Mesenchymal stem cell (in vitro differentiated cells and primary cell): ENCODE results near the gene POU4F1.

Experiments used
- DNase-seq: peaks from one replicate; pipeline ENCODE4 v3.0.0-alpha.2; 2013
- H2AFZ ChIP-seq: one replicate; pipeline ENCODE4 v1.6.1; 2013; ENCODE audit warnings: low read depth, mild to moderate bottlenecking, control low read depth, inconsistent platforms, low read length, moderate library complexity
- H2AK5ac ChIP-seq: 2 replicates; pipeline ENCODE4 v1.6.1; 2013; ENCODE audit warnings: low read length, moderate library complexity, mild to moderate bottlenecking, inconsistent platforms; ENCODE audit not compliant: severe bottlenecking
- H2BK120ac ChIP-seq: one replicate; pipeline ENCODE4 v1.6.1; 2013; ENCODE audit warnings: low read depth, mild to moderate bottlenecking, inconsistent platforms, low read length, moderate library complexity
- H2BK12ac ChIP-seq, 2 experiments: one replicate each; pipeline ENCODE4 v1.6.1; 2013; ENCODE audit warnings: inconsistent platforms in 2 of 2, low read length in 2 of 2, mild to moderate bottlenecking in 2 of 2, moderate library complexity in 2 of 2, control low read depth in 1 of 2
- H2BK15ac ChIP-seq: one replicate; pipeline ENCODE4 v1.6.1; 2013; ENCODE audit warnings: mild to moderate bottlenecking, low read depth, inconsistent platforms; ENCODE audit not compliant: poor library complexity, severe bottlenecking
- H2BK5ac ChIP-seq: 2 replicates; pipeline ENCODE4 v1.6.1; 2013; ENCODE audit warnings: low read depth, mild to moderate bottlenecking, low read length, control low read depth, inconsistent platforms; ENCODE audit not compliant: poor library complexity, severe bottlenecking
- H3K14ac ChIP-seq, 2 experiments: one replicate each; pipeline ENCODE4 v1.6.1; 2013; ENCODE audit warnings: inconsistent platforms in 2 of 2, low read length in 2 of 2, control low read depth in 1 of 2, mild to moderate bottlenecking in 1 of 2, moderate library complexity in 1 of 2
- H3K18ac ChIP-seq, 2 experiments: one replicate each; pipeline ENCODE4 v1.6.1; 2013; ENCODE audit warnings: inconsistent platforms in 2 of 2, low read length in 2 of 2, control low read depth in 1 of 2, low read depth in 1 of 2, mild to moderate bottlenecking in 1 of 2
- H3K23ac ChIP-seq, 2 experiments: one replicate each; pipeline ENCODE4 v1.6.1; 2013; ENCODE audit warnings: inconsistent platforms in 2 of 2, low read length in 2 of 2, mild to moderate bottlenecking in 2 of 2, moderate library complexity in 2 of 2, control low read depth in 1 of 2
- H3K27ac ChIP-seq: 2 replicates; pipeline ENCODE4 v1.5.1; 2013; ENCODE audit warnings: mild to moderate bottlenecking, moderate library complexity, low read length, control low read depth, inconsistent platforms; ENCODE audit not compliant: poor library complexity, severe bottlenecking
- H3K27me3 ChIP-seq, 2 experiments: 2 replicates each; pipeline versions ENCODE4 v1.6.1 to v1.7.0; 2013; ENCODE audit warnings: low read length in 2 of 2, mild to moderate bottlenecking in 2 of 2, moderate library complexity in 2 of 2, control low read depth in 1 of 2, inconsistent platforms in 1 of 2; ENCODE audit not compliant: control insufficient read depth in 1 of 2, insufficient read depth in 1 of 2
- H3K36me3 ChIP-seq, 2 experiments: 2 replicates each; pipeline versions ENCODE4 v1.6.1 to v1.7.0; 2013; ENCODE audit warnings: low read length in 2 of 2, control low read depth in 1 of 2, inconsistent platforms in 1 of 2, low read depth in 1 of 2, mild to moderate bottlenecking in 1 of 2; ENCODE audit not compliant: insufficient read depth in 2 of 2, control insufficient read depth in 1 of 2
- H3K4ac ChIP-seq, 2 experiments: one replicate each; pipeline ENCODE4 v1.6.1; 2013; ENCODE audit warnings: inconsistent platforms in 2 of 2, low read length in 2 of 2, mild to moderate bottlenecking in 2 of 2, moderate library complexity in 2 of 2, control low read depth in 1 of 2, low read depth in 1 of 2
- H3K4me1 ChIP-seq: 2 replicates; pipeline ENCODE4 v1.6.1; 2013; ENCODE audit warnings: low read depth, low read length, control low read depth; ENCODE audit not compliant: control insufficient read depth, insufficient read depth
- H3K4me2 ChIP-seq: 2 replicates; pipeline ENCODE4 v1.6.1; 2013; ENCODE audit warnings: low read length, mild to moderate bottlenecking, inconsistent platforms; ENCODE audit not compliant: poor library complexity, severe bottlenecking
- H3K4me3 ChIP-seq, 2 experiments: 2 replicates each; pipeline versions ENCODE4 v1.5.1 to v1.7.0; 2013; ENCODE audit warnings: low read length in 2 of 2, mild to moderate bottlenecking in 2 of 2, control low read depth in 1 of 2, low read depth in 1 of 2; ENCODE audit not compliant: insufficient read depth in 1 of 2
- H3K79me1 ChIP-seq: replicated peaks from 2 replicates; pipeline ENCODE4 v1.6.1; 2013; ENCODE audit warnings: mild to moderate bottlenecking, control low read depth, low read length, inconsistent platforms; ENCODE audit not compliant: poor library complexity, severe bottlenecking
- H3K9ac ChIP-seq: 2 replicates; pipeline ENCODE4 v1.7.0; 2013; ENCODE audit warnings: mild to moderate bottlenecking, low read length, moderate library complexity
- H3K9me3 ChIP-seq: 2 replicates; pipeline ENCODE4 v1.7.0; 2013; ENCODE audit warnings: mild to moderate bottlenecking, low read length; ENCODE audit not compliant: control insufficient read depth
- H4K8ac ChIP-seq: one replicate; pipeline ENCODE4 v1.6.1; 2013; ENCODE audit warnings: inconsistent platforms, mild to moderate bottlenecking, low read length, moderate library complexity
- H4K91ac ChIP-seq: one replicate; pipeline ENCODE4 v1.6.1; 2013; ENCODE audit warnings: mild to moderate bottlenecking, low read length, inconsistent platforms
- WGBS: methylation state at CpG from one replicate; pipeline ENCODE4 v1.1.7; 2013; ENCODE audit warnings: mixed read lengths; 5-methylcytosine and 5-hydroxymethylcytosine counted together

Gene POU4F1

GRCh38 chr13:78589206-78589605 lies 14.1 kb downstream of the POU4F1 start:
- H4K91ac ChIP-seq: no peak overlapping the region
- no peaks in the 10 kb centered on the region for H3K9me3 ChIP-seq
- no peak overlapping the region for H2AFZ ChIP-seq
- H3K9ac ChIP-seq: no peak overlapping the region
- no peak overlapping the region for H3K4ac ChIP-seq
- H3K36me3 ChIP-seq: no peaks in the 10 kb centered on the region
- no peak overlapping the region for H3K4me2 ChIP-seq
- no peak overlapping the region for H3K27ac ChIP-seq
- H3K4me1 ChIP-seq: peaks cover 1% of the 10 kb centered on the region
- H3K27me3 ChIP-seq: peaks cover 55 to 80% of the 10 kb centered on the region in 2 experiments
- H2BK120ac ChIP-seq: no peak overlapping the region
- no peak overlapping the region for H2AK5ac ChIP-seq
- H3K18ac ChIP-seq: no peak overlapping the region
- H3K79me1 ChIP-seq: no peaks in the 10 kb centered on the region
- no peak overlapping the region for H3K23ac ChIP-seq
- H3K4me3 ChIP-seq: no peak overlapping the region
- H3K14ac ChIP-seq: no peak overlapping the region
- H4K8ac ChIP-seq: no peak overlapping the region
- H2BK12ac ChIP-seq: no peak overlapping the region
- no peak for DNase-seq
- H2BK5ac ChIP-seq: no peak overlapping the region
- no peak overlapping the region for H2BK15ac ChIP-seq
- WGBS: 3% methylated on average over 4 of the region's 7 CpGs

- Histone ChIP-seq H3K14ac (no peak overlapping the region), H4K91ac (no peak overlapping the region), H3K27me3 (peaks cover 37 to 62% of the 10 kb centered on the region in 2 experiments), H3K4ac (no peak overlapping the region), H3K79me1 (no peaks in the 10 kb centered on the region), H2AK5ac (no peak overlapping the region), H3K4me3 (peak overlapping the region in 1 of 2 experiments; percentile 53), H3K27ac (no peak overlapping the region), H3K9me3 (no peaks in the 10 kb centered on the region), H3K23ac (no peak overlapping the region), H3K4me1 (peaks cover 1% of the 10 kb centered on the region), H4K8ac (no peak overlapping the region), H3K4me2 (no peak overlapping the region), H3K36me3 (no peaks in the 10 kb centered on the region), H2BK15ac (no peak overlapping the region), H2AFZ (no peak overlapping the region), H2BK120ac (no peak overlapping the region), H3K9ac (no peak overlapping the region), H3K18ac (no peak overlapping the region), H2BK5ac (no peak overlapping the region), H2BK12ac (no peak overlapping the region)
- WGBS: 20% methylated on average over 18 of the region's 18 CpGs
- DNase-seq: no peak
Measured at GRCh38 chr13:78587395-78587794, 16.0 kb downstream of the POU4F1 start.

GRCh38 chr13:78586706-78587105 lies 16.6 kb downstream of the POU4F1 start:
- peaks cover 35 to 60% of the 10 kb centered on the region in 2 experiments for H3K27me3 ChIP-seq
- no peak overlapping the region for H3K14ac ChIP-seq
- H3K4me3 ChIP-seq: no peak overlapping the region
- DNase-seq: no peak
- no peak overlapping the region for H2AFZ ChIP-seq
- no peak overlapping the region for H2BK5ac ChIP-seq
- H2AK5ac ChIP-seq: no peak overlapping the region
- no peak overlapping the region for H3K27ac ChIP-seq
- no peak overlapping the region for H2BK12ac ChIP-seq
- H4K91ac ChIP-seq: no peak overlapping the region
- no peak overlapping the region for H2BK120ac ChIP-seq
- no peak overlapping the region for H4K8ac ChIP-seq
- no peak overlapping the region for H3K23ac ChIP-seq
- no peak overlapping the region for H3K4ac ChIP-seq
- no peaks in the 10 kb centered on the region for H3K36me3 ChIP-seq
- H3K4me2 ChIP-seq: no peak overlapping the region
- H3K4me1 ChIP-seq: peaks cover 1% of the 10 kb centered on the region
- H3K79me1 ChIP-seq: no peaks in the 10 kb centered on the region
- WGBS: 5% methylated on average over 19 of the region's 21 CpGs
- no peak overlapping the region for H2BK15ac ChIP-seq
- no peaks in the 10 kb centered on the region for H3K9me3 ChIP-seq
- no peak overlapping the region for H3K18ac ChIP-seq
- H3K9ac ChIP-seq: no peak overlapping the region

GRCh38 chr13:78576261-78576660 lies 27.1 kb downstream of the POU4F1 start:
- H2BK15ac ChIP-seq: no peak overlapping the region
- H3K4me2 ChIP-seq: no peak overlapping the region
- H2BK12ac ChIP-seq: no peak overlapping the region
- H3K14ac ChIP-seq: no peak overlapping the region
- no peak overlapping the region for H3K18ac ChIP-seq
- H3K9me3 ChIP-seq: no peaks in the 10 kb centered on the region
- no peak overlapping the region for H2BK120ac ChIP-seq
- H3K4me1 ChIP-seq: no peaks in the 10 kb centered on the region
- no peak overlapping the region for H2AFZ ChIP-seq
- H4K91ac ChIP-seq: no peak overlapping the region
- H3K36me3 ChIP-seq: no peaks in the 10 kb centered on the region
- H3K4me3 ChIP-seq: no peak overlapping the region
- peaks cover 9 to 14% of the 10 kb centered on the region in 2 experiments for H3K27me3 ChIP-seq
- no peak overlapping the region for H2BK5ac ChIP-seq
- H3K23ac ChIP-seq: no peak overlapping the region
- no peak overlapping the region for H3K4ac ChIP-seq
- no peak overlapping the region for H3K9ac ChIP-seq
- H4K8ac ChIP-seq: no peak overlapping the region
- no peak overlapping the region for H3K27ac ChIP-seq
- DNase-seq: no peak
- WGBS: 88% methylated on average over 3 of the region's 4 CpGs
- no peaks in the 10 kb centered on the region for H3K79me1 ChIP-seq
- H2AK5ac ChIP-seq: no peak overlapping the region
